ENCODE results near the gene TGFBR1.

TGFBR1 gene

GRCh38 chr9:99169982-99170761 lies 65.3 kb downstream of the TGFBR1 start:
- TF ChIP-seq EZH2phosphoT487 (IDR thresholded peaks at IDR 0.05; ENCODE audit: borderline replicate concordance, low read length) (no peak), CTCF (IDR thresholded peaks at IDR 0.05; ENCODE audit: low read depth, low read length, poor library complexity, severe bottlenecking) (no peak)
- Histone ChIP-seq H4K20me1 (ENCODE audit: control insufficient read depth, insufficient read depth, low read depth, low read length) (no peaks in the 10 kb centered on the region), H3K4me2 (ENCODE audit: low read length) (no peak overlapping the region), H3K9me2 (replicated peaks; ENCODE audit: control insufficient read depth, low read length) (no peaks in the 10 kb centered on the region), H3F3A (ENCODE audit: control insufficient read depth, insufficient read depth) (no peaks in the 10 kb centered on the region), H3K36me3 (ENCODE audit: control insufficient read depth, low read length) (no peaks in the 10 kb centered on the region), H3K4me1 (ENCODE audit: control insufficient read depth, low read length) (peaks cover 25% of the 10 kb centered on the region), H3K27ac (ENCODE audit: low read depth, low read length) (no peak overlapping the region), H3K79me2 (ENCODE audit: control insufficient read depth, low read length) (no peaks in the 10 kb centered on the region), H3K4me3 (ENCODE audit: low read length) (no peak overlapping the region), H3K27me3 (ENCODE audit: control insufficient read depth, low read length) (no peaks in the 10 kb centered on the region), H3K9me3 (ENCODE audit: control insufficient read depth, insufficient read depth, low read length) (no peaks in the 10 kb centered on the region)

- Histone ChIP-seq H3K9me3 (ENCODE audit: control insufficient read depth, insufficient read depth, low read length) (no peaks in the 10 kb centered on the region), H3K79me2 (ENCODE audit: control insufficient read depth, low read length) (no peaks in the 10 kb centered on the region), H4K20me1 (ENCODE audit: control insufficient read depth, insufficient read depth, low read depth, low read length) (no peaks in the 10 kb centered on the region), H3K4me2 (ENCODE audit: low read length) (no peak overlapping the region), H3K27me3 (ENCODE audit: control insufficient read depth, low read length) (no peaks in the 10 kb centered on the region), H3F3A (ENCODE audit: control insufficient read depth, insufficient read depth) (no peaks in the 10 kb centered on the region), H3K27ac (ENCODE audit: low read depth, low read length) (no peak overlapping the region), H3K36me3 (ENCODE audit: control insufficient read depth, low read length) (no peaks in the 10 kb centered on the region), H3K9me2 (replicated peaks; ENCODE audit: control insufficient read depth, low read length) (no peaks in the 10 kb centered on the region), H3K4me3 (ENCODE audit: low read length) (no peak overlapping the region), H3K4me1 (ENCODE audit: control insufficient read depth, low read length) (peaks cover 34% of the 10 kb centered on the region)
- TF ChIP-seq CTCF (IDR thresholded peaks at IDR 0.05; ENCODE audit: low read depth, low read length, poor library complexity, severe bottlenecking) (no peak), EZH2phosphoT487 (IDR thresholded peaks at IDR 0.05; ENCODE audit: borderline replicate concordance, low read length) (no peak)
These were observed 66.6 kb downstream of the TGFBR1 start for GRCh38 chr9:99171225-99172123.

GRCh38 chr9:99172124-99173091 lies 67.5 kb downstream of the TGFBR1 start:
- H3K27me3 ChIP-seq (ENCODE audit: control insufficient read depth, low read length) = no peaks in the 10 kb centered on the region
- H3K9me2 ChIP-seq (replicated peaks; ENCODE audit: control insufficient read depth, low read length) = no peaks in the 10 kb centered on the region
- H4K20me1 ChIP-seq (ENCODE audit: control insufficient read depth, insufficient read depth, low read depth, low read length) = no peaks in the 10 kb centered on the region
- H3K4me3 ChIP-seq (ENCODE audit: low read length) = no peak overlapping the region
- TF ChIP-seq CTCF (IDR thresholded peaks at IDR 0.05; ENCODE audit: low read depth, low read length, poor library complexity, severe bottlenecking) = no peak
- TF ChIP-seq EZH2phosphoT487 (IDR thresholded peaks at IDR 0.05; ENCODE audit: borderline replicate concordance, low read length) = no peak
- H3K4me1 ChIP-seq (ENCODE audit: control insufficient read depth, low read length) = peaks cover 37% of the 10 kb centered on the region
- no peak overlapping the region for H3K27ac ChIP-seq (ENCODE audit: low read depth, low read length)
- H3F3A ChIP-seq (ENCODE audit: control insufficient read depth, insufficient read depth) = no peaks in the 10 kb centered on the region
- no peak overlapping the region for H3K4me2 ChIP-seq (ENCODE audit: low read length)
- no peaks in the 10 kb centered on the region for H3K79me2 ChIP-seq (ENCODE audit: control insufficient read depth, low read length)
- H3K9me3 ChIP-seq (ENCODE audit: control insufficient read depth, insufficient read depth, low read length) = no peaks in the 10 kb centered on the region
- no peaks in the 10 kb centered on the region for H3K36me3 ChIP-seq (ENCODE audit: control insufficient read depth, low read length)

Measured in DOHH2 (cell line).